ENCODE measurements around the gene TPI1. TPM values are rescaled to one million over a fixed set of nuclear protein-coding genes. Genes with fewer than 3 reads are reported as not detected.

The TPI1 gene
- total and polyA plus RNA-seq, 2 of the 8 experiments (the other 6 are each of a cell fraction or from before 2014, with no cell fraction given) = 910 to 3,018 TPM

GRCh38 chr12:6861391-6861790 lies 5.9 kb upstream of the TPI1 start (continued):
- TF ChIP-seq, protein P1, sequence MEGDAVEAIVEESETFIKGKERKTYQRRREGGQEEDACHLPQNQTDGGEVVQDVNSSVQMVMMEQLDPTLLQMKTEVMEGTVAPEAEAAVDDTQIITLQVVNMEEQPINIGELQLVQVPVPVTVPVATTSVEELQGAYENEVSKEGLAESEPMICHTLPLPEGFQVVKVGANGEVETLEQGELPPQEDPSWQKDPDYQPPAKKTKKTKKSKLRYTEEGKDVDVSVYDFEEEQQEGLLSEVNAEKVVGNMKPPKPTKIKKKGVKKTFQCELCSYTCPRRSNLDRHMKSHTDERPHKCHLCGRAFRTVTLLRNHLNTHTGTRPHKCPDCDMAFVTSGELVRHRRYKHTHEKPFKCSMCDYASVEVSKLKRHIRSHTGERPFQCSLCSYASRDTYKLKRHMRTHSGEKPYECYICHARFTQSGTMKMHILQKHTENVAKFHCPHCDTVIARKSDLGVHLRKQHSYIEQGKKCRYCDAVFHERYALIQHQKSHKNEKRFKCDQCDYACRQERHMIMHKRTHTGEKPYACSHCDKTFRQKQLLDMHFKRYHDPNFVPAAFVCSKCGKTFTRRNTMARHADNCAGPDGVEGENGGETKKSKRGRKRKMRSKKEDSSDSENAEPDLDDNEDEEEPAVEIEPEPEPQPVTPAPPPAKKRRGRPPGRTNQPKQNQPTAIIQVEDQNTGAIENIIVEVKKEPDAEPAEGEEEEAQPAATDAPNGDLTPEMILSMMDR (IDR thresholded peaks at IDR 0.05; ENCODE audit: control extremely low read depth in 1 of 3, insufficient read depth in 1 of 3, low read depth in 1 of 3, low read length in 3 of 3) = no peak
- no peak for TF ChIP-seq NANOG (IDR thresholded peaks at IDR 0.05; ENCODE audit: insufficient read depth, low read depth, low read length, poor library complexity, severe bottlenecking)
- no peak for TF ChIP-seq SP2 (IDR thresholded peaks at IDR 0.05; ENCODE audit: low read length)
- no peak for TF ChIP-seq CEBPB (IDR thresholded peaks at IDR 0.05; ENCODE audit: low read depth, low read length)
- no peak for TF ChIP-seq ZNF274 (IDR thresholded peaks at IDR 0.05; ENCODE audit: borderline replicate concordance, extremely low read depth, low read length)
- TF ChIP-seq RAD21 (IDR thresholded peaks at IDR 0.05 in 1 of 2, conservative IDR thresholded peaks at IDR 0.05 in 1 of 2; ENCODE audit: low read depth in 2 of 2, low read length in 2 of 2) = no peak
- TF ChIP-seq YY1 (IDR thresholded peaks at IDR 0.05; ENCODE audit: low read depth, low read length) = no peak
- TF ChIP-seq CTBP2 (IDR thresholded peaks at IDR 0.05; ENCODE audit: borderline replicate concordance, insufficient read depth, insufficient read length, low read length) = no peak

All from H1 (cell line).